ENCODE measurements around the gene UNC13D. TPM values are rescaled to one million over a fixed set of nuclear protein-coding genes. Genes with fewer than 3 reads are reported as not detected.

The UNC13D gene
- total RNA-seq, 4 donors from 2014 or later = 5.0 to 9.1 (median 7.6) TPM

DNA sequence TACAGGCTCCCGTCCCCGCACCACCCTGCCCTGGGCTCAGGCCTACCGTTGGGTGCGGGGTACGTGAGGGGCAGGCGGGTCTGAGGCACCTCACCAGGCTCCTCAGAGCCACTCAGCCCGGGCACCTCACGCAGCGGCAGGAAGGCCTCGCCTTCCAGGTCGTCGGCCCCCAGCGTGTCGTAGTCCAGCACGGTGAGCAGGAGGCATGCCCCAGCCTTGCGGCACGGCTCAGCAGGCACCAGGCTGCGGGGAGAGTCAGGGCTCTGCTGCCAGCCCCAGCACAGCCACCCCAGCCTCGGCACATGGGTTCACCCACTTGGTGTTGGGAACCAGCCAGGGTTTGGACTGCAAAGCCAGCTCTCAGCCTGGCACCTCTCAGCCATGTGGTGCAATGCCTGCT lies 15.5 kb downstream of the UNC13D start:
- 83 to 100% methylated on average over 3 to 14 of the region's 19 CpGs for WGBS, 2 donors
- H3K4me3 ChIP-seq (ENCODE audit: low read depth, poor library complexity, severe bottlenecking) = no peak overlapping the region
- DNase-seq (ENCODE audit: low spot score in 2 of 2) = no peak
- no peak for TF ChIP-seq POLR2A (IDR thresholded peaks at IDR 0.05)
- TF ChIP-seq, protein P1, sequence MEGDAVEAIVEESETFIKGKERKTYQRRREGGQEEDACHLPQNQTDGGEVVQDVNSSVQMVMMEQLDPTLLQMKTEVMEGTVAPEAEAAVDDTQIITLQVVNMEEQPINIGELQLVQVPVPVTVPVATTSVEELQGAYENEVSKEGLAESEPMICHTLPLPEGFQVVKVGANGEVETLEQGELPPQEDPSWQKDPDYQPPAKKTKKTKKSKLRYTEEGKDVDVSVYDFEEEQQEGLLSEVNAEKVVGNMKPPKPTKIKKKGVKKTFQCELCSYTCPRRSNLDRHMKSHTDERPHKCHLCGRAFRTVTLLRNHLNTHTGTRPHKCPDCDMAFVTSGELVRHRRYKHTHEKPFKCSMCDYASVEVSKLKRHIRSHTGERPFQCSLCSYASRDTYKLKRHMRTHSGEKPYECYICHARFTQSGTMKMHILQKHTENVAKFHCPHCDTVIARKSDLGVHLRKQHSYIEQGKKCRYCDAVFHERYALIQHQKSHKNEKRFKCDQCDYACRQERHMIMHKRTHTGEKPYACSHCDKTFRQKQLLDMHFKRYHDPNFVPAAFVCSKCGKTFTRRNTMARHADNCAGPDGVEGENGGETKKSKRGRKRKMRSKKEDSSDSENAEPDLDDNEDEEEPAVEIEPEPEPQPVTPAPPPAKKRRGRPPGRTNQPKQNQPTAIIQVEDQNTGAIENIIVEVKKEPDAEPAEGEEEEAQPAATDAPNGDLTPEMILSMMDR (IDR thresholded peaks at IDR 0.05) = no peak
- intact Hi-C loops (cut with DNase I; ENCODE audit: low total_unique reads) = no loop called here

DNA sequence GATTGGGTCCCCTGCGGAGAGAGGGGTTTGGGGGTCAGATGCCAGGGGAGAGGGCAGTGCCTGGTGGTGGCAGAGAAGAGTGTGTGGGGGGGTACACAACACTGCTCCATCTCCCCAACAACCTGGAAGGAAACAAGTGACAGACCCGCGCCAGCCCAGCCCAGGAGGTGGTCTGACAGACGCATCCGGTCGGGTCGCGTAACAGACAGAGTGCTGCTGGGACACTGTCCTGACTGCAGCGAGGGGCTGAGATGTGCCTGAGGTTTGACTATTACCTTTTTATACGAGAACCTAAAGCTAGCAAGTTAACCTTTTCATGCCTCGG lies 16.2 kb downstream of the UNC13D start:
- no peak overlapping the region for H3K4me3 ChIP-seq (ENCODE audit: low read depth, poor library complexity, severe bottlenecking)
- no peak for DNase-seq (ENCODE audit: low spot score in 2 of 2)
- no peak for TF ChIP-seq POLR2A (IDR thresholded peaks at IDR 0.05)
- TF ChIP-seq, protein P1 (IDR thresholded peaks at IDR 0.05) = no peak
- WGBS, 2 donors = 53 to 66% methylated on average over 11 of the region's 11 CpGs
- intact Hi-C loops (cut with DNase I; ENCODE audit: low total_unique reads) = no loop called here

DNA sequence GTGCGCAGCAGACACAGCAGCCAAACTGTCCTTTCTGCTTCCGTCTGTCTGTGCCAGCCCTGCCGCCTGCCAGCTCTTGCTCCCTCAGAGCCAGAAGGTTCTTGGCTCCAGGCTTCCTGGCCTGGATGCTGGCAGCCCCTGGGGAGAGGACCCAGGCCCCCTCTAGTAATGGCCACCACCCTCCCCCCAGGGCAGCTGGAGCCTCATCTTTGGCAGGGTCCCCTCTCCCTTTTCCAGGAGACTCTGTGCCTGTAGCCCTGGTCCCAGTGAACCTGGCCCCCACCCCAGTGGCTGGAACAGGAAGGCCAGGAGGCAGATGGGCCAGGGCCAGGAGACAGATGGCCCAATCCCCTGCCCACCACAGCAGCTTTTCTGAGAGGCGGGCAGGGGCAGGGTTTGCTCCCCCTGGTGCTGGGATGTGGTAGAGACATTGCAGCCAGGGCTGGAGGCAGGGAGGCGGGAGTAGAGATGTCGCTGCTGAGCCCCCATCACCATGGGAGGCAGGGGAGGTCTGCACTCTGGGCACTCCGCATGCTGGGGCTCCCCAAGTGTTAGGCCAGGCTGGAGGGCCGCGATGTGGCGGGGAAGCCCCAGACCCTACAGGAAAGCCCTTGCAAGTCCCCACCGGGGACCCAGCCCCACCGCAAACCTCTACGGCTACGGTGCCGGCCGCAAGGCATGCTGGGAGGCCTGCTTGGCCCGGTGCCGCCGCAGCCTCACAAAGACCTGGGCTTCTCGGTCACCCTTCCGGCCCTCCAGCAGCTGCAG lies 16.7 kb downstream of the UNC13D start:
- 18 to 25% methylated on average over 16 to 19 of the region's 21 CpGs for WGBS, 2 donors
- intact Hi-C loops (cut with DNase I; ENCODE audit: low total_unique reads) = no loop called here
- TF ChIP-seq POLR2A (IDR thresholded peaks at IDR 0.05) = no peak
- TF ChIP-seq, protein P1 (IDR thresholded peaks at IDR 0.05) = no peak
- DNase-seq (ENCODE audit: low spot score in 2 of 2) = peak in 1 of 2 donors; percentile 94
- no peak overlapping the region for H3K4me3 ChIP-seq (ENCODE audit: low read depth, poor library complexity, severe bottlenecking)

DNA sequence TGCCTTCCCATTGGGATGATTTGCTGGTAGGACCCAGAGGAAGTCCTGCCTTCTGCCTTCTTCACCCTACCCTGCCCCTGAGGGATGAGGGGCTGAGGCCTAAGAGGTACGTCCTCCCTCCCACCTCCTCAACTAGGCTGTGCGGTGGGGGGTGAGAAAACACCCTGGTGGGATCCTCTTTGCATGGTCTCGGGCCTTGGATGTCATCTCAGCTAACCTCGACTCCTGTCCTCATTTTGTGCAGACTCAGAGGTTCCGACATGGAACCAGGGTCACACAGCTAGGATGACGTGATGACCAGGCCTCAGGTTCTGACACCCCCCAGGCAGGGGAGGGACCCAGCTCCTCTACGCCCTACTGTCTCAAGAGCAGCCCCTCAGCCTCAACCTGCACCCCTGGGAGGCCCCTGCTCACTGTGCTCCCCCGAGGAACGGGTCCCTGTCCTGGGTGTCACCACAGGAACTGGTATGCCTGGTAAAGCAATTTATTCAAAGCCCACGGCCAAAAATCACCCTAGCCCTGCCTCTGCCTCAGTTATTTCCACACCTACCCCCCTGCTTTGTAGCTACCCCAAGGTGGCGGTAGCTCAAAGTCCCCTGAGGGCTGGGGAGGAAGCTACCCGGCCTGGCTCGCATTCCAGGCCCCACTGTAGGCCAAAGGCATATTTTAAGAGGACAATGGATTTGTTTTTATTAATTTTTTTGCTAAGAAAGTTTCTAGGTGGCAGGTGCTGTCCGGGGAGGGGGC lies 17.5 kb downstream of the UNC13D start:
- H3K4me3 ChIP-seq (ENCODE audit: low read depth, poor library complexity, severe bottlenecking) = no peak overlapping the region
- TF ChIP-seq, protein P1 (IDR thresholded peaks at IDR 0.05) = no peak
- TF ChIP-seq POLR2A (IDR thresholded peaks at IDR 0.05) = no peak
- DNase-seq (ENCODE audit: low spot score in 2 of 2) = no peak
- WGBS, 2 donors = 65% methylated on average over 14 of the region's 14 CpGs
- intact Hi-C loops (cut with DNase I; ENCODE audit: low total_unique reads) = no loop called here

DNA sequence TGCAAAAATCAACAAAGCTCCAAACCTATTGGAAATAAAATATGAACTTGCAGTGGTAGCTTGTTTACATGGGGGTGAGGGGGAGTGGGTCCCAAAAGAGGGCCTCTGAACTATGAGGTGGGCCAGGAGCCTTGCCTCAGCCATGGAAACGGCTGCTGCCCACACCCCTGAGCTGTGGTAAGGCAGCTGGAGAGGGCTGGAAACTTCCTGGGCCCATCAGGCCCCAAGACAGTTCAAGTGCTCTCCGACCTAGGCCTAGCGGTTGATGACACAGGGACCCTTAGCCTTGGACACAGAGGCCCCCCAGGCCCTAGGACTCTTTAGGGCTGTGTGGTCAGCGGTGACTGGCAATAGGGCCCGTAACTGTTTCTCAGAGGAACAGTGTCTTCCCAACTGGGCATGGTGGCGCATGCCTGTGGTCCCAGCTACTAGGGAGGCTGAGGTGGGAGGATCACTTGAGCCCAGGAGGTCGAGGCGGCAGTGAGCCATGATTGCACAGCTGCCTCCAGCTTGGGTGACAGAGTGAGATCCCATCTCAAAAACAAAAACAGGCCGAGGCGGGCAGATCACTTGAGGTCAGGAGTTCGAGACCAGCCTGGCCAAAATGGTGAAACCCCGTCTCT lies 18.3 kb downstream of the UNC13D start:
- no peak for DNase-seq (ENCODE audit: low spot score in 2 of 2)
- no peak overlapping the region for H3K4me3 ChIP-seq (ENCODE audit: low read depth, poor library complexity, severe bottlenecking)
- TF ChIP-seq, protein P1 (IDR thresholded peaks at IDR 0.05) = no peak
- no peak for TF ChIP-seq POLR2A (IDR thresholded peaks at IDR 0.05)
- intact Hi-C loops (cut with DNase I; ENCODE audit: low total_unique reads) = no loop called here
- WGBS, 2 donors = 88 to 92% methylated on average over 12 of the region's 12 CpGs
